Spleen (tissue), 7 donors: ENCODE data around the gene FGFR2.

ENCODE experiments used
- CTCF ChIP-seq, 11 experiments: fragments of 200-600 bp in 7 of 11; fragments of 450-650 bp in 4 of 11; sonication (generic) in 4 of 11; IDR thresholded peaks in 8 of 11; conservative IDR thresholded peaks in 3 of 11; 1 replicate in 7 of 11; 2 replicates in 4 of 11; pipeline versions ENCODE4 v1.4.0 to v1.8.0; 2016 to 2021; ENCODE audit warnings: antibody characterized with exemption in 11 of 11, inconsistent platforms in 4 of 11, mild to moderate bottlenecking in 1 of 11
- POLR2AphosphoS5 ChIP-seq, 3 donors: sonication (generic); formaldehyde crosslinking; IDR thresholded peaks; one replicate each; pipeline ENCODE4 v1.5.1; 2017; ENCODE audit warnings: antibody characterized with exemption in 3 of 3
- donor health status: DM: no; HTN: no; CAD: no; lungs with moderate emphysema.
- donor health status: DM: no; HTN: no; CAD: no.
- donor health status: DM: no; HTN: no; CAD: no.

- TF ChIP-seq CTCF (IDR thresholded peaks at IDR 0.05 in 8 of 11, conservative IDR thresholded peaks at IDR 0.05 in 3 of 11) (no peak), POLR2AphosphoS5 (IDR thresholded peaks at IDR 0.05) (no peak)
Observed at GRCh38 chr10:121501796-121502195, 96.4 kb downstream of the FGFR2 start.
